Neutrophil (primary cell): ENCODE results near the gene OLA1.

Experiments used
- H3K27ac ChIP-seq: fragments of 200-600 bp; sonication (generic); 2 replicates; pipeline ENCODE4 v1.5.1; 2016; ENCODE audit warnings: mild to moderate bottlenecking, moderate library complexity
- H3K27me3 ChIP-seq: fragments of 200-600 bp; sonication (generic); 2 replicates; pipeline ENCODE4 v1.6.0; 2016; ENCODE audit warnings: mild to moderate bottlenecking
- H3K36me3 ChIP-seq: fragments of 200-600 bp; sonication (generic); 2 replicates; pipeline ENCODE4 v1.5.1; 2017
- H3K4me1 ChIP-seq, 2 experiments: fragments of 200-600 bp in 1 of 2; sonication (generic) in 1 of 2; 1 replicate in 1 of 2; 2 replicates in 1 of 2; pipeline versions ENCODE4 v1.5.1 to v1.6.1; 2013 to 2016; ENCODE audit warnings: low read depth in 1 of 2, low read length in 1 of 2, mild to moderate bottlenecking in 1 of 2, moderate library complexity in 1 of 2; ENCODE audit not compliant: control insufficient read depth in 1 of 2, insufficient read depth in 1 of 2
- H3K4me3 ChIP-seq, 2 experiments: fragments of 200-600 bp in 1 of 2; sonication (generic) in 1 of 2; 1 replicate in 1 of 2; 2 replicates in 1 of 2; pipeline ENCODE4 v1.5.1; 2013 to 2016; ENCODE audit warnings: low read depth in 1 of 2, low read length in 1 of 2, mild to moderate bottlenecking in 1 of 2, moderate library complexity in 1 of 2
- H3K9me3 ChIP-seq: fragments of 200-600 bp; sonication (generic); 2 replicates; pipeline ENCODE4 v1.5.1; 2016
- CTCF ChIP-seq: fragments of 200-600 bp; sonication (generic); IDR thresholded peaks from 2 replicates; pipeline ENCODE4 v1.5.1; 2016; ENCODE audit warnings: antibody characterized with exemption

OLA1 gene

DNA sequence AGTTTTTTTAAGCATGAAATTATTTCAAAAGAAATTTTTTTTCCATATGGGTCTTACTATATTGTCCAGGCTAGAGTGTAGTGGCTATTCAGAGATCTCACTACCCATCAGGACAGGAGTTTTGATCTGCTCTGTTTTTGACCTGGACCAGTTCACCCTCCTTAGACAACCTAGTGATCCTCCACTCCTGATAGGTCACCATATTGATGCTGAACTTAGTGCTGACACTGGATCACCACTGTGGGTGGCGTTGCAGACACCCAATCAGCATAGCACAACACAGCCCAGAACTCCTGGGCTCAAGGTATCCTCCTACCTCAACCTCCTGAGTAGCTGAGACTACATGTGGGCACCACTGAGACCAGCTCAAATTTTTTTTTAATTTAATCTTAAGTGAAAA, 8.2 kb downstream of the OLA1 start:
- no peak overlapping the region for H3K4me3 ChIP-seq
- no peak overlapping the region for H3K27ac ChIP-seq
- no peaks in the 10 kb centered on the region for H3K9me3 ChIP-seq
- H3K4me1 ChIP-seq, result no peaks in the 10 kb centered on the region
- H3K27me3 ChIP-seq, result no peaks in the 10 kb centered on the region
- TF ChIP-seq CTCF, result no peak
- H3K36me3 ChIP-seq, result peaks cover 13% of the 10 kb centered on the region

GRCh38 chr2:174236429-174236828, 11.9 kb downstream of the OLA1 start:
- no peak overlapping the region for H3K4me3 ChIP-seq
- no peak overlapping the region for H3K27ac ChIP-seq
- H3K9me3 ChIP-seq, result no peaks in the 10 kb centered on the region
- H3K36me3 ChIP-seq, result no peaks in the 10 kb centered on the region
- peaks cover 0 to 5% of the 10 kb centered on the region in 2 experiments for H3K4me1 ChIP-seq
- H3K27me3 ChIP-seq, result no peaks in the 10 kb centered on the region
- TF ChIP-seq CTCF, result no peak

- Histone ChIP-seq H3K36me3 (no peaks in the 10 kb centered on the region), H3K27me3 (no peaks in the 10 kb centered on the region), H3K27ac (no peak overlapping the region), H3K9me3 (no peaks in the 10 kb centered on the region), H3K4me1 (peaks cover 0 to 5% of the 10 kb centered on the region in 2 experiments), H3K4me3 (no peak overlapping the region)
- TF ChIP-seq CTCF, result no peak
These were observed 12.7 kb downstream of the OLA1 start for GRCh38 chr2:174235680-174236079.

DNA sequence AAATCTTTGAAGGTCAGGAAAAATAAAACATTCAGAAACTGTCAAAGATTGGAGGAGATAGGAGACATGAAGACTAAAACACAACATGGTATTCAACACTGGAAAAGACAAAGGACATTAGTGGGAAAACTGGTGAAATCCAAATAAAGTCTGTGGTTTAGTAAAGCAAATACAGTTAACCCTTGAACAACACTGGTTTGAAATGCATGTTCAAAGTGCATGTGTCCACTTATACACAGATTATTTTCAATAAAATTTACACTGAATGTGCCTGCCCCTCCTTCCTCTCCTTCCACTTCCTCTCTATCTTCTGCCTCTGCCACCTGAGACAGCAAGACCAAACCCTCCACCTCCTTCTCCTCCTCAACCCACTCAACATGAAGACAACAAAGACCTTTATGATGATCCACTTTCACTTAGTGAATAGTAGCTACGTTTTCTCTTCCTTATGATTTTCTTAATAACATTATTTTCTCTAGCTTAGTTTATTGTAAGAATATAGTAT, 14.5 kb downstream of the OLA1 start:
- no peak for TF ChIP-seq CTCF
- no peak overlapping the region for H3K27ac ChIP-seq
- H3K9me3 ChIP-seq, result no peaks in the 10 kb centered on the region
- H3K4me3 ChIP-seq, result no peak overlapping the region
- H3K36me3 ChIP-seq, result no peaks in the 10 kb centered on the region
- H3K4me1 ChIP-seq, result peaks cover 0 to 5% of the 10 kb centered on the region in 2 experiments
- H3K27me3 ChIP-seq, result no peaks in the 10 kb centered on the region

DNA sequence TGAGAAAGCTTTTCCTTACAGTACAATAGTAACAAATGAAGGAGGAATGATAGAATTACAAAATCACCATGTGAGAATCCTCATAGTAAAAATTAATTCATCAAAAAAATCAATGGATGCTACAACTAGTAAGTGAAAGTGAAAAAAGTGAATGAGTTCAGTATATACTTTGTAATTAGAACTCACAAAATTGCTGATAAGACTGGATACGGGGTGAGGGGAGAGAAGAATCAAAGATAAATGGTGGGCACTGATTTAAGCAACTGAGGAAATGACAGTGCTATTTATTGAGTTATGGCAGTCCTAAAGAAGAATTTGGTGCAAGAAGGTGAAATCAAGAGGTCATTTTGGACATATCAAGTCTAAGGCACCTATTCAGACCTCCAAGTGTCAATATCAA, 20.6 kb downstream of the OLA1 start:
- Histone ChIP-seq H3K4me3 (no peak overlapping the region), H3K9me3 (no peaks in the 10 kb centered on the region), H3K27ac (no peak overlapping the region), H3K36me3 (peaks cover 4% of the 10 kb centered on the region), H3K27me3 (no peaks in the 10 kb centered on the region), H3K4me1 (no peaks in the 10 kb centered on the region)
- TF ChIP-seq CTCF, result no peak
